Liver (tissue), 9 donors: ENCODE measurements around the gene SEMA3C. TPM values are rescaled to one million over a fixed set of nuclear protein-coding genes. Genes with fewer than 3 reads are reported as not detected.

ENCODE experiments used
- DNase-seq: peaks from one replicate; pipeline ENCODE4 v3.0.0-alpha.2; 2017; ENCODE audit warnings: low spot score
- H3K27ac ChIP-seq, 2 donors: one replicate each; pipeline ENCODE4 v1.7.0; 2013; ENCODE audit warnings: inconsistent platforms in 2 of 2, low read length in 2 of 2, control low read depth in 1 of 2, low read depth in 1 of 2, mild to moderate bottlenecking in 1 of 2
- H3K27me3 ChIP-seq, 4 donors: one replicate each; pipeline versions ENCODE4 v1.6.1 to v1.7.0; 2013; ENCODE audit warnings: low read length in 3 of 4, inconsistent platforms in 1 of 4, mild to moderate bottlenecking in 1 of 4, moderate library complexity in 1 of 4; ENCODE audit not compliant: control insufficient read depth in 4 of 4, insufficient read depth in 4 of 4
- H3K36me3 ChIP-seq, 4 donors: one replicate each; pipeline versions ENCODE4 v1.6.1 to v1.7.0; 2013; ENCODE audit warnings: low read length in 3 of 4, mild to moderate bottlenecking in 3 of 4, low read depth in 1 of 4, moderate library complexity in 1 of 4; ENCODE audit not compliant: control insufficient read depth in 4 of 4, insufficient read depth in 3 of 4
- H3K4me1 ChIP-seq, 4 donors: one replicate each; pipeline versions ENCODE4 v1.6.1 to v1.7.0; 2013; ENCODE audit warnings: low read length in 3 of 4, mild to moderate bottlenecking in 3 of 4, moderate library complexity in 1 of 4; ENCODE audit not compliant: control insufficient read depth in 4 of 4, insufficient read depth in 4 of 4
- H3K4me3 ChIP-seq, 3 donors: one replicate each; pipeline versions ENCODE4 v1.6.1 to v1.7.0; 2013; ENCODE audit warnings: low read length in 3 of 3, control low read depth in 1 of 3, low read depth in 1 of 3, mild to moderate bottlenecking in 1 of 3
- H3K9ac ChIP-seq, 2 donors: one replicate each; pipeline ENCODE4 v1.7.0; 2013; ENCODE audit warnings: low read length in 2 of 2, mild to moderate bottlenecking in 2 of 2, moderate library complexity in 2 of 2, control low read depth in 1 of 2, low read depth in 1 of 2
- H3K9me3 ChIP-seq, 4 donors: one replicate each; pipeline versions ENCODE4 v1.6.1 to v1.7.0; 2013; ENCODE audit warnings: low read length in 3 of 4; ENCODE audit not compliant: control insufficient read depth in 4 of 4
- EGR1 ChIP-seq, 2 donors: IDR thresholded peaks; 2 replicates each; pipeline ENCODE4 v1.6.1; 2016 to 2018; ENCODE audit warnings: antibody characterized with exemption in 2 of 2, low read depth in 2 of 2
- FOXA1 ChIP-seq: IDR thresholded peaks from 2 replicates; pipeline ENCODE4 v1.6.1; 2016; ENCODE audit warnings: antibody characterized with exemption
- FOXA2 ChIP-seq: IDR thresholded peaks from 2 replicates; pipeline ENCODE4 v1.6.1; 2016; ENCODE audit warnings: antibody characterized with exemption
- HNF4G ChIP-seq: IDR thresholded peaks from 2 replicates; pipeline ENCODE4 v1.6.1; 2016; ENCODE audit warnings: antibody characterized with exemption
- MAX ChIP-seq: IDR thresholded peaks from 2 replicates; pipeline ENCODE4 v1.6.1; 2016; ENCODE audit warnings: antibody characterized with exemption
- NR2F2 ChIP-seq: IDR thresholded peaks from 2 replicates; pipeline ENCODE4 v1.6.1; 2016; ENCODE audit warnings: antibody characterized with exemption
- RAD21 ChIP-seq, 2 donors: IDR thresholded peaks; 2 replicates each; pipeline ENCODE4 v1.6.1; 2016; ENCODE audit warnings: antibody characterized with exemption in 2 of 2, mild to moderate bottlenecking in 2 of 2
- REST ChIP-seq: IDR thresholded peaks from 2 replicates; pipeline ENCODE4 v1.6.1; 2016; ENCODE audit warnings: antibody characterized with exemption, mild to moderate bottlenecking
- RXRA ChIP-seq, 2 donors: IDR thresholded peaks; 2 replicates each; pipeline ENCODE4 v1.6.1; 2017 to 2018; ENCODE audit warnings: antibody characterized with exemption in 2 of 2, mild to moderate bottlenecking in 1 of 2
- YY1 ChIP-seq: IDR thresholded peaks from 2 replicates; pipeline ENCODE4 v1.6.1; 2016; ENCODE audit warnings: antibody characterized with exemption, mild to moderate bottlenecking
- ZBTB33 ChIP-seq: IDR thresholded peaks from 2 replicates; pipeline ENCODE4 v1.6.1; 2016; ENCODE audit warnings: antibody characterized with exemption
- WGBS: extraction: QIAGEN DNeasy Blood & Tissue Kit; methylation state at CpG from one replicate; pipeline ENCODE4 v1.1.7; 2013; 5-methylcytosine and 5-hydroxymethylcytosine counted together
- polyA plus RNA-seq, 2 donors: library from polyadenylated mRNA; stranded (reverse) in 1 of 2; unstranded in 1 of 2; fragments of 200-250 nt in 1 of 2; fragments of >200 nt in 1 of 2; fragmentation: Nextera tagmentation in 1 of 2; extraction: Ambion mirVana in 1 of 2; gene quantifications; one replicate each; pipeline versions ENCODE4 v1.2.1 to v1.2.3, GENCODE V29; 2013 to 2015
- total RNA-seq, 2 donors: library from RNA; depleted of rRNA; stranded (reverse); fragments of >200 nt; gene quantifications; one replicate each; pipeline ENCODE4 v1.2.3, GENCODE V29; 2014
- TF ChIP-seq, protein P1 (sequence below): fragments of 150-350 bp; IDR thresholded peaks from 2 replicates; pipeline ENCODE4 v1.5.1; 2017; ENCODE audit warnings: improper control_type of control experiment, low read depth, low read length; ENCODE audit not compliant: missing input control
- donor health status: healthy.
- donor health status: healthy.
- donor health status: healthy.
- donor health status: healthy.
- donor health status: healthy.

The SEMA3C gene
- total and polyA plus RNA-seq, 4 donors, result 0.20 to 1.8 (median 0.64) TPM

GRCh38 chr7:80907141-80907601 is 11.7 kb downstream of the SEMA3C start (continued):
- TF ChIP-seq, protein P1, sequence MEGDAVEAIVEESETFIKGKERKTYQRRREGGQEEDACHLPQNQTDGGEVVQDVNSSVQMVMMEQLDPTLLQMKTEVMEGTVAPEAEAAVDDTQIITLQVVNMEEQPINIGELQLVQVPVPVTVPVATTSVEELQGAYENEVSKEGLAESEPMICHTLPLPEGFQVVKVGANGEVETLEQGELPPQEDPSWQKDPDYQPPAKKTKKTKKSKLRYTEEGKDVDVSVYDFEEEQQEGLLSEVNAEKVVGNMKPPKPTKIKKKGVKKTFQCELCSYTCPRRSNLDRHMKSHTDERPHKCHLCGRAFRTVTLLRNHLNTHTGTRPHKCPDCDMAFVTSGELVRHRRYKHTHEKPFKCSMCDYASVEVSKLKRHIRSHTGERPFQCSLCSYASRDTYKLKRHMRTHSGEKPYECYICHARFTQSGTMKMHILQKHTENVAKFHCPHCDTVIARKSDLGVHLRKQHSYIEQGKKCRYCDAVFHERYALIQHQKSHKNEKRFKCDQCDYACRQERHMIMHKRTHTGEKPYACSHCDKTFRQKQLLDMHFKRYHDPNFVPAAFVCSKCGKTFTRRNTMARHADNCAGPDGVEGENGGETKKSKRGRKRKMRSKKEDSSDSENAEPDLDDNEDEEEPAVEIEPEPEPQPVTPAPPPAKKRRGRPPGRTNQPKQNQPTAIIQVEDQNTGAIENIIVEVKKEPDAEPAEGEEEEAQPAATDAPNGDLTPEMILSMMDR, result no peak
- no peak for TF ChIP-seq RAD21 (IDR thresholded peaks at IDR 0.05)

GRCh38 chr7:80905334-80905733 is 13.5 kb downstream of the SEMA3C start:
- Histone ChIP-seq H3K4me3 (no peak overlapping the region), H3K27me3 (peaks cover 0 to 4% (median 0%) of the 10 kb centered on the region in 4 donors), H3K9me3 (no peaks in the 10 kb centered on the region), H3K9ac (no peak overlapping the region), H3K27ac (no peak overlapping the region), H3K36me3 (no peaks in the 10 kb centered on the region), H3K4me1 (no peaks in the 10 kb centered on the region)
- no peak for DNase-seq
- 66% methylated on average over 3 of the region's 3 CpGs for WGBS
- TF ChIP-seq RAD21 (IDR thresholded peaks at IDR 0.05) (no peak), FOXA1 (no peak), NR2F2 (no peak), RXRA (IDR thresholded peaks at IDR 0.05) (no peak), YY1 (no peak), HNF4G (no peak), MAX (no peak), FOXA2 (no peak), EGR1 (IDR thresholded peaks at IDR 0.05; ENCODE audit: low read depth in 2 of 2) (no peak), REST (no peak), ZBTB33 (no peak)
- TF ChIP-seq, protein P1, result no peak
